Activated CD8-positive, alpha-beta memory T cell treated with anti-CD3 and anti-CD28 coated beads, Interleukin-2, amount 50 U/mL, for 1 hour (primary cell): Measurements from ENCODE around the gene RSPH1.
A peak's percentile ranks its signal among the peaks of the same experiment; 100 is the strongest.

Experiments used
- DNase-seq: peaks from one replicate; pipeline ENCODE4 v3.0.0-alpha.2; 2020; ENCODE audit errors: extremely low read depth

The RSPH1 gene

DNA sequence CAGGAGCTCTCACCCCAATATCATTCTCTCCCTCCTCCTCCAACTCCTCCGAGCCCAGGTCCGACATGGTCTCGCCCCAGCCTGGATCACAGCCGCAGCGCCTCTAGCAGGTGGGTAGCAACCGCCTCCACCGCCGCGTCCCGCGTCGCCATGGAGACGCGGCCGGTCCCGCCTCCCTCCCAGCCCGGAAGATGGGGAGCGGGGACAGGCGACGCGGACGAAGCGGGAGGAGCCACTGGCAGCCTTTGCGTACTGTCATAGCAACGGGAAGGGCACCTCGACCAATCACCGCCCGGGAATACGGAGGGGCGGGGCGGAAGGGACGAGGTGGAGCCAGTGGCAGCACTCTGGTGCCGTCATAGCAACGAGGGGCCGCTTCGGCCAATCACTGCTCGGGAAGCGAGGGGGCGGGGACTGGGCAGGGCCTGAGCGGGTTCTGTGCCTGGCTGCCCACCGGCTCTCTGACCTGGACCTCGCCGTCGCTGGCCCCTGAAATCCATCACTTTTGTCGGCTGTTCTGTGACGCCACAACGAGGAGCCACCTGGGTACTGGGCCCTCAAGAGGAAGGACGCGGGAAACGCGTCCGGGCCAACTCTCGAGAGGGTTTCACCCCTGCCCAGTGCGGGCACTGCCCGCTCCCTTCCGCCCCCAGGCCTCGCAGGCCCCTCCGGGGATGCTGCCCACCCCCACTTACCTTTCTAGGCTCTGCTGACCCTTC lies at the start of gene RSPH1:
Gene RSPH1, minus strand, starts transcription at position 105 of the 719 bp plus-strand sequence. Its CDS starts 38 bp downstream, at position 67.
- DNase-seq = peak; percentile 96

DNA sequence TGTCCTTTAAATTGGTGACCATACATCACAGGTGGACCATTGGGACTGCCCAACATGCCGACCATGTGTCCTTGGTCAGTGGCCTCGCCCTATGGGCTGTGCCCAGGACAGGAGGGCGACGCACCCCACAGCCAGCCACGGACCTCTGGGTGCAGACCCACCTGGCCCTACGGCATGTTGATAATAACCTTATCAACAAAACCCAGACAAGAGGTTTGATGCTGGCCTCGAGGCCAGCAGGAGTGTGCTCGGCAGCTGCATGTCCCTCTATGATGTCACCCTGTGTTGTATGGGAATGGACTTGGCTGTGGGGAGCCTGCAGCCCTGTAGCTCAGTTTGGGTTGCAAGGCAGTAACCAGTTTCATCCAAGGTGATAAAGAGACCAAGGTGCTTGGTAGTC lies 49.7 kb upstream of the RSPH1 start:
- DNase-seq = no peak

DNA sequence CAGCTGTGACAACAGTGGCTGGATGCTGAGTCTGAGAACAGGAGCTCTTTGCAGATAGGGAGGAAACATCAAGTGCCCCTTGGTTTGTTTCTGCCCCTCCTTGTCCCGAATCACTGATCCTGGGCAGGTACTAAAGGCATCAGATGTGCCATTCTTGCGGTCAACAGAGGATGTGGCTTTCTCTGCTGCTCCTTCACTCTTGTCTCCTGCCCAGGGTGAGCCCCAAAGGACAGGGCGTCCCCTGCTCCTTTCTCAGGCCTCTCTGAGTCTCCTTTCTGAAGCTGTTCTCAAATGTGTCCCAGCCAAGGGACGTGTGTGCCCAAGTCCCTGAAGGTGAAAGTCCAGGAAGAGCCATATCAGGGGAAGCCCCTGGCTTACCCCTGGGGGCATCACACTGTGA lies 49.3 kb upstream of the RSPH1 start:
- DNase-seq = no peak

DNA sequence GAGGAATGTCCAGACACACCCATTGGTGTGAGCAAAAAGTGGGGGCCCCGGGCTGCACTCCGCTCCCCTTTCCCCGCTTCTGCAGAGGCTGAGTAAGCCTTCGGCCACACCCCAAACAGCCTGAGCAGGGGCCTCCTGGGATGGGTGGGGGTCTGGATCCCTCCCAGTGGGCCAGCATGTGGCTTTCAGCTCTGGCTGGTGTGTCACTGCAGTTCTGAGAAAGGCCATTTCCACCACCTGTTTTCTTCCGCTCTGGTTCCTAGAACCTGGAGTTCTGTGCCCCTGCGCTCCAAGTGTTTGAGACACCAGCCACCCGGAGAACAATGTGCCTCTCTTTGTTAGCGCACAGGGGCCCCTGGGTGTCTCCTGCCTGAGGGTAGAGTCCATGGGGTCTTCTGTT lies 48.5 kb upstream of the RSPH1 start:
- DNase-seq = no peak

DNA sequence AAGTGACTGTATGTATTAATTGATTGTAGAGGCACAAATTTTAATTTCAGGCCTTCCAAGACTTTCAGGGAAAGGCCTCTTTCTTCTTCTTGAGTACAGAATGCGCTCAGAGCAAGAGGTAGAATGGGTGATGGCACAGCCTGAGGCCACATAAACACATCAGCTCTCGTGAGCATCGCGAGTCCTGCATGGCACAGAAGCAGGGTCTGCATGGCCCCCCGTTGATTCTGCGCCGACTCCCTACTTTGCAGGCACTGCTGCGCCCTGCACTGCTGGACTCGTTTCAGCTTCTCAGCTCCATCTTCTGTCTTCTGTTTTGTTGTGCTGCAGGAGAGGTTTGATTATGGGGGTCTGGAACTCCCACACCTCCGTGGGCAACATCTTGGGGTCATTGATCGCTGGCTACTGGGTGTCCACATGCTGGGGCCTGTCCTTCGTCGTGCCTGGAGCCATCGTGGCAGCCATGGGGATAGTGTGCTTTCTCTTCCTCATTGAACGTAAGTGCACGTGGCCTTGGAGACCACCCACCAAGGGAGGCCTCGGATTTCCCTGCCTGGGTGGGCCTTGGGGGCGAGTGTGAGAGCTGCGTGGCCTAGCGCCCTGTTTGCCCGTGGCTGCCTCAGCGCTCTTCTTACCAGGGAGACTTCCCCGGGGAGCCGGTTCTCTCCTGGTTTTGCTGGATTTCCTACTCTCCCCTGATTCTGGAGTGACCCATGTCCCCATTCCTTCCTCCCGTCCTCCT lies 47.3 kb upstream of the RSPH1 start:
- DNase-seq = no peak

DNA sequence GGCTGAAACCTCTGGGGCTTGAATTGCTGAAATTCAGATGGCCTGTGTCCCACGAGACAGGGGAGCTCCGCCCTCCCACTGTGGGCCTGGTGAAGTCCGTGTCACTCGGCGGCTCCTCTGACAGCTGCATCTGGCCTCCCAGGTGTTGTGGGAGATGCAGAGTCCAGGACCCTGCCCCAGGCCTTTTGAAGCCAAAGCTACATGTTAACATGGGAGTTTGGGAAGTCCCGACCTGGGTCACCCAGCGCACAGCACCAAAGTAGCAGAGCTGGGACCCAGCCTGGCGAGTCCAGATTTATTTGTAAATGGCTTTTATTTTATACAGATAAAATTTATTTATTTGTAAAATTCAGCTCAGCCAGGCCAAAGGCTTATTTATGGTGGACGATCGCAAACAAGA lies 46.6 kb upstream of the RSPH1 start:
- DNase-seq = no peak

DNA sequence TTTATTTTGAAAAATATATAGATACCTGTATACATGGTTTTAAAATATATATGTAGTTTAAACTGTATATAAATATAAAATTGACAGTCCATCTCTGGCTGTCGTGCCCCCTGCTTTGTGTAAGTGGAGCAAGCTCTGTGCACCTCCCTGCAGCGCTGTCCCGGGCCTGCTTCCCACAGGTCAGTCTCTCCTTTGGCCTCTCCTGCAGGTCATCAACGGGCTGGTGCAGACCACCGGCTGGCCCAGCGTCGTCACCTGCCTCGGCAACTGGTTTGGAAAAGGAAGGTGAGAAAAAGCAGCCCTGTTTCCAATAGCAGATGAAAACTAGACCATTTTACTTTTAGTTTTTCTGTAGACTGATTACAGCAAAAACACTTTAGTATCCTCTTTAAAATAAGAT lies 46.2 kb upstream of the RSPH1 start:
- DNase-seq = no peak

DNA sequence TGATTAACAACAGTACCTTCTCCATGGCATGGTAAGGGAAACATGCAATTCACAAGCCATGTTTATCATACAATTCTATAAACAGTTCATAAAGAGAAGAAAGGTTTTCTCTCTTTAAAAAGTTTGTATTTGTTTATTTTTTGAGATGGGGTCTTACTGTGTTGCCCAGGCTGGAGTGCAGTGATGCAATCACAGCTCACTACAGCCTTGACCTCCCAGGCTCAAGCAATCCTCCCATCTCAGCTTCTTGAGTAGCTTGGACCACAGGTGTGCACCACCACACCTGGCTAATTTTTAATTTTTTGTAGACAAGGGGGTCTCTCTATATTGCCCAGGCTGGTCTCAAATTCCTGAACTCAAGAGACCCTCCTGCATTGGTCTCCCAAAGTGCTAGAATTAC lies 45.6 kb upstream of the RSPH1 start:
- DNase-seq = no peak

DNA sequence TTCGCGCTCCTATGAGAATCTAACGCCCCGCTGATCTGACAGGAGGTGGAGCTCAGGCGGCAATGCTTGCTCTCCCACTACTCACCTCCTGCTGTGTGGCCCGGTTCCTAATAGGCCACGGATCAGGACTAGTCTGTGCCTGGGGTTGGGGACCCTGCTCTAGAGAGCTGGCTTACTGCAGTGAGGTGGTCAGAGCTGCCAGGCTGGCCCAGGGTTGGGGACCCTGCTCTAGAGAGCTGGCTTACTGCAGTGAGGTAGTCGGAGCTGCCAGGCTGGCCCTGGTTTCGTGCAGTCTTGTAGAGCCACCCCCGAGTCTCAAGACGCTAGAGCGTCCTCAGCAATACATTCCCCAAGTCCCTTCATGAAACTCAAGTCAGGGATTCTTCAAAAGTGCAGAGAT lies 45.1 kb upstream of the RSPH1 start:
- DNase-seq = no peak

DNA sequence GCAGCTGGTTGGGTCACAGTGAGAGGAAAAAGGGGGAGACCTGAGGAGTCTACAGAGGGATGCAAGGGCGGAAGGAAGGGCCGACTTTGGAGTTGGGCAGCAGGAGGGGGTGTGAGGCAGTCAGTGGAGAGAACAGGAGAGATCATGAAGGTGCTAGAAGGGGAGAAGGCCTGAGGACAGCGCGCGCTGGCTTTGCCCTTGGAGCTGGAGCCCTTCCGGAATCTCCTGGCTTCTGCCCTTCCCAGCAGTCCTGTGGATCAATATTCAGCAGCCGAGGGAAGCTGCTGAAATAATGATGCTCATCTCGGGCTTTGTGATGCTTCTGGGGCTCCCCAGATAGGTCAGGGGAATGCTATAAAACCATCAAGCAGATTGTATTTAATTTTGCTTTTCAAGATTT lies 44.4 kb upstream of the RSPH1 start:
- no peak for DNase-seq

DNA sequence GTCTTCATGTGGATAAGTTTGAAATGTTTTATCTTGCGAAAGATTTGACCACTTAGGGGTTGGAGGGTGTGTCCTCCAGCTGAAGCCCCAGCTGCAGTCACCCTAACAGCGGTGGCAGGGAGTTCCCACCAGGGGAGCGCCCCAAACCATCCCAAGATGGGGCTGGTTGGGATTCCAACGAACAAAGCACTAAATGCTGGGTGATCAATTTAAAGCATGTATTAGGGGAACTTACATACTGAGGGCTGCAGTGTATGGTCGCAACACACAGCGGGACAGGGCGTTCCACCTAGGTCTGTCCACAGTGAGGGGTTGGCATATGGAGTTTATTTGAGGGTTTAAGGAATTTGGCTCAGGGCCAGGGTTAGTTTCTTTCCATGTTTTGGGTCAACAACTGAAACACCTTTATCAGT lies 43.9 kb upstream of the RSPH1 start:
- DNase-seq = no peak

DNA sequence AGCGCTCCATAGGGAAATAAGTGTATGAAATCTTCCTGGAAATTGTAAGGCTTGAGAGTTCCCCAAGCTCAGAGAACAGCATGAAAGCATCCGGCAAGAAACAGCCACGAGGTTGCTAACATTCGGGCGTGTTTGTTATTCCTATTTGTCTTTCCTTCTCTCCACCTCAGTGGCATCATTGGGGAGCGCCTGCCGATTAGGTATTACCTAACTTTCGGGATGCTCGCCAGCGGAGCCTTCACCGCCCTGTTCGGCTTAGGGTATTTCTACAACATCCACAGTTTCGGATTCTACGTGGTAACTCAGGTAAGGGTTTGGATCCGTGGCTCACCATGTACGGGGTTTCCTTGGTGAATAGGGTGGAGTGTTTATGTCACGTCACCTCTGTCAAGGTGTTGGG lies 43.3 kb upstream of the RSPH1 start:
- DNase-seq = no peak

DNA sequence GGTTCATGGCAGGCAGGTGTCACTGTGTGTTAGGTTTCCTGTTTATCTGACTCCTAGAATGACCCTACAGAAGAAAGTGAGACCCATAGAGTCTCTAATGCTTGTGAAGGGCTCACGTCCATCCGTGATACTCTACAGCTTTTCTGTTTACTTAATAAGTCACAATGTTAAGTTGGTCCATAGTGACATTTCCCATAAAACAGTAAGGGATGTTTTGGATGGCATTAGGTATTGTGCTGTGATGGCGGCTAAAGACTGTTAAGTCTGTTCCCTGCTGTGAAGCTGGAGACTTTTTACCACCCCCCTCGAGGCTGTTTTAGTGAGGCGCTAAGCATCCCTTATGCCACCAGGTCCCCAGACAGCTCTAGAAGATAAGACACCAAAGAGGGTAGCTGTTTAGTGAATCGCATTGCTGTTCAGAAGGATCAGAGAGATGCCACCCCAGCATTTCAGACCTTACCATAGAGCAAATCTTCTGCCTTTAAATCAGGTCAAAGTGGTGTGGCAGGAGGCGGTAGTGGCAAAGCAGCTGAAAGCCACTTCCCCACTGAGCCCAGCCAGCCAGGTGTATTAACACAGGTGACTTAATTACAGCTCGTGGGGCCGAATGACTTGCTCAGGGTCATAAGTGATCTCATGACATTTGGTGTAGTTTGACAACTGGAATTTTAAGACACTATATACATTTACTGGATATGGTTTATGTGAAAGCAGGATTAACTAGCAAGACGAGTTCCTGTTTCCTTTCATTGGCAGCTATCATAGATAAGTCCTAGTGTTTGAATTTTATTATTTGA lies 42.7 kb upstream of the RSPH1 start:
- no peak for DNase-seq

DNA sequence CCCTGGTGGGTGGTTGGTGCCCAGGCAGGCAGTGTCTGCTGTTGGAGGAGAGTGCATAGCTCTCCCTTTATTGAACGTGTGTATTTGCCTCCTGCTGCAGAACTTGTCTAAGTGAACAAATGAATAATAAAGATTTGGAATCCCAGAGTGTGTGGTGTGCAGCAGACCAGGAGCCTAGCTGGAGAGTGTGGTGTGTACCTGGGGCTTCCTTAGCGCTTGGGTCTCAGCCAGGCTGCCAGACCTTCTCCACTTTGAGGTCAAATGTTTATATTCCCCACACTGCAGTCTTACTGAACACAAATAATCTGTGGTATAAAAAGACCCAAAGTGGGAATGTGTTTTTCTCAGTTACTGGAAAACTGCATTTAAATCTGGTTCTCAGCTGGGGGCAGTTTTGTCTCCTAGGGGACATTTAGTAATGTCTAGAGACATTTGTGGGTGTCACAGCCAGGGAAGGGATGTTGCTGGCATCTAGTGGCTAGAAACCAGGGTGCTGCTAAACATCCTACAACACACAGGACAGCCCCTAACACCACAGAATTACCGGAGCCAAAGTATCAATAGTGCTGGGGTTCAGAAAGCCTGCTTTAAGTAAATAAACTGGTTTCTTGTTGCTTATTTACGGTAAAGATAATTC lies 41.2 kb upstream of the RSPH1 start:
- DNase-seq = no peak

DNA sequence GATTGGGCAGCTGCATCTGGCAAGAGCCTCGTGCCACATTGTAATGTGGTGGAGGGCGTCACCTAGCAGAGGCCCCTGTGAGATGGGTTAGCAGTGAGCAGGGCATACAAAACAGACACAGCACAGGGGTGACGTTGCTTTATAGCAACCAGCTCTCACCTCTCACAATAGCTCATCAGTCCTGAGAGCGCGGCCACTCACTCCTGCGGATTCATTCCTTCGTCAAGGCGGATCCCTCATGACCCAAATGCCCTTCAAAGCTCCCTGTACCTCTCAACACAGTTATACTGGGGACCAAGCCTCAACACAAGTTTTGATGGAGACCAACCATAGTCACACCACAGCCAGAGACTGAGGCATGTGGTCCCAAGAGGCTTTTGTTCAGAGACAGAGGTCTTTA lies 40.6 kb upstream of the RSPH1 start:
- DNase-seq = no peak

DNA sequence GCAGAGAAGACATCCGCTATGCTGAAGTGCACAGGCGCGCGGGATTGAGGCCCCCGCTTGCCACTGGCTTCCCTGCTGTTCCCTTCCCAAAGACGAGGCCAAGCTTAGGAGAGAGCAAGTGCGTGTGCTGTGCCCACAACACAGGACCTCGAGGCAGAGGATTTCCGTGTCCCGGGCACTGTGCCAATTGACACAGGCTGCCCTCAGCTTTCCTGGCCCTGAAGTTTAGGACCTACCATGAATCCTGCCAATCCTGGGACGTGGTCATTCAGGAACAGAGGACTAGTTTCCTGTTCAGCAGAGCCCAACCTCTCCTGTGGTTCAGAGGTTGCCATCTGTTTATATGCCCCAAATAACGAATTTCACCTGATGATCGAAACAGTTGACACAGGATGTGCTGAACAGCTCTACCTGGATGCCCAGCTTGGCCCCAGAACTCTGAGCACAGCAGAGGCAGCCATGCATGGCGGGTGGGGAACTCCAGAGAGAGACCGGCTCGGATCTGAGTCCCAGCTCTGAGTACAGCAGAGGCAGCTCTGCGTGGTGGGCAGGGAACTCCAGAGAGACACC lies 39.7 kb upstream of the RSPH1 start:
- no peak for DNase-seq

DNA sequence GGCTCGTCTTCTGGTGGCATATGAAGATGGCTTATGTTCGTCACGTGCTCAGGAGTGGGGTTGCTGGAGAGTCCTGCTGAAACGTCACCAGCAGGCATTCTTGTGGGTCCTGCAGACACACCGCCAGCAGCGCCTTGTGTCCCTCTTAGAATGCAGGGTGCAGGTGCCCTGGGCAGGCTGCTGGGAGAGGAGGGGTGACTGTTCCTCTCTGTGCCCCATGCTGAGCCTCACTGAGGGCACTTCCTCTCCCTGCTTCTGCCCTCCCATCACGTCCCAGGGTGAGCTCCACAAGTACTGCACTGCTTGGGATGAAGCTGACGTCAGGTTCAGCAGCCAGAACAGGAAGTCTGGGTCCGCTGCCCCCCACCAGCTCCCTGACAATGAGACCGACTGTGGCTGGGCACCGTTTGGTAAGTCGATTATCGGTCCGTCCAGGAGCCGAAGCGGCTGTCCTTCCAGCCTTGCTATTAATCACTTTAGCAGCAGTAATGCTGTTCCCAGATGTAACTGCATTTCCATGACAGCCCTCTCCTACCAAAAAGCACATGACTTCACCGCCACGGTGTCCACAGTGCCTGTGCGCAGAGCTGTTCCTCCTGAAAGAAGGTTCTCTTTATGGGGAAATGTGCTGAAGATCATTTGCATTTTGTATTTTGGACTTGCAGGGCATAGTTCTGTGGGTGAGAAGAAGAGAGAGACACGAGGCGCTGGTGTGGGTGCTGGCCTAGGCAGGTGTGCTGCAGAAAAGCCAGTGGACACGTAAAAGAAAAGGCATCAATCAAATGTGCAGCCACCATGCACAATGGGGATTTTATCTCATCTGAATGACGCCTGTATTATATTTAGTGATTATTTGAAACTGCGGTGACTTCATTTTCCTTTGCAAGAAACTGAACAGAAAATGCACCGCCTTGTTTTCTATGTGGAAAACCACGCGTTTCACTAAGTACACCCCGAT lies 38.7 kb upstream of the RSPH1 start:
- DNase-seq = no peak

DNA sequence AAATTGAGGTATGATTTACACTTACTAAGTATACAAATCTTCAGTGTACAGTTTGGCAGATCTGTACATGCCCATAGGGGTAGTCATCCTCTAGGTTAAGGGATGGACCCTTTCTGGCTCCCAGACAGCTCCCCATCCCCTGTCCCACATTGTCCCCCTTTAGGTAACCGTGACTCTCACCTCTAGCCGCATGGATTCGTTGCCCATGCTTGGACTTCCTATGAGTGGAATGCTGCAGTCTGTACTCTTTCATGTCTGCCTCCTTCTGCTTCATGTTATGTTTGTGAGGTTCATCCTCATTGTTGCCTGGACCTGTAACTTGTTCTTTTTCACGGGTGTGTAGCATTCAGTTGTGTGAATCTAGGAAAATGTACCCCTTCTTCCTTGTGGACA lies 37.9 kb upstream of the RSPH1 start:
- DNase-seq = no peak

DNA sequence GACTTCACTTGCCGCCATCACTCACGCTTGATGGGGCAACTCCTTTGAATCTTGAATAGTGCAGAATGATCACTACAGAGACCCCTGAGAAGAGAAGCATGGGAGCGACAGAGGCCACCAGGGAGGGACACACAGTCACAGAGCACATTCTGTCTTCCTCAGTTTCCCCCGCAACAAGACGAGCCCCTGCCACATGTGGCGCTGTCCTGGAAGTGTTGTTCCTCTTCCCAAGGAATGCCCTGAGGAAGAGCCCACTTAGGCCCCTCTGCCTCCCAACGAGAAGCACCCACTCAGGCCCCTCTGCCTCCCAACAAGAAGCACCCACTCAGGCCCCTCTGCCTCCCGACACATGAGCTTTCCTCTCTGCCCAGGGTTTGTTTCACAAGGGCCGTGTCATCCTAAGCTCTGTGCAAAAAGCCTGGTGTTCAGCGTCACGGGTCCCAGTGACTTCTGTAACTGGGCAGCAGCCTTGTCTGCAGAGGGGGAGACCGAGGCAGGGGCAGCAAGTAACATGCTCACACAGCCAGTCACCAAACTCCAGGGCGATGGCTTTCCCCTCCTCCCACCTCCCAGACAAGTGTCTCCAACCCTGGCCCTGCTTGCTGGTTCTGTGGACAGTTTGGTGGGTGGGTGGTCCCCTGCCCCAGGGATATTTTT lies 37.4 kb upstream of the RSPH1 start:
- no peak for DNase-seq

DNA sequence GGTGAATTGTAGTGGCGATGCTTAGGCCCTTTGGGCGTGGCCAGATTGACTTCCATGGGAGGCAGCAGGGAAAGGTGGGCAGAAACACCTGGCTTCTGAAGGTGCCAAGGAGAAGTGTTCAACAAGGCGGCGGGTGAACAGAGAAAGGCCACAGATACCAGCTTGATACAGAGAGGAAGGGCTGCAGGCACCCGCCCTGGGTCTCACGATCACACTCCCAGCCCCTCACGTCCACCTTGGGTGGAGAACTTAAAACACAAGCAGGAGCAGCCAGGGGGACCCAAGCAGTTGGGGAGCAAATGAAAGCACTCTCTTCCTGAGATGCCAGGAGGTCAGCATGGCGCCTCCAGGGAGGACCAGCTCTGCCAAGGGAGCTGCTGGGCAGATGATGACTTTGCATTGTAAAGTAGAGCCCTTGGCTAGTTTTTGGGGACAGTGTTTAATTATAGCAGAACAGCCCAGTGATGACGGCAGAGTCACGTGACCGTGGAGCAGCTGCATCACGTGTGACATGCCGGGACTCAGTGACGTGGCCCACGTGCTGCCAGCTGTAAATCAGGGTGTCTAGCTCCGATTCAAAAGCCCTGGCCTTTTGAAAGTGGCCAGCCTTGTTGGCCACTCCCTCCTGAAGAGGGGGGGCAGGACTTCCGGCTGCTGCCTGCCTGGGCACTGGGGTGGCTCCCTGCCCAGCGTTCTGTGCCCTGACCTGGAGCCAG lies 36.6 kb upstream of the RSPH1 start:
- DNase-seq = no peak
